ENCODE results near the gene CD164.
"Not testable (repeated sequence)": the region's sequence is repeated elsewhere in the genome, so short reads cannot be mapped to it uniquely, and the experiment has no call there.

Gene CD164

DNA sequence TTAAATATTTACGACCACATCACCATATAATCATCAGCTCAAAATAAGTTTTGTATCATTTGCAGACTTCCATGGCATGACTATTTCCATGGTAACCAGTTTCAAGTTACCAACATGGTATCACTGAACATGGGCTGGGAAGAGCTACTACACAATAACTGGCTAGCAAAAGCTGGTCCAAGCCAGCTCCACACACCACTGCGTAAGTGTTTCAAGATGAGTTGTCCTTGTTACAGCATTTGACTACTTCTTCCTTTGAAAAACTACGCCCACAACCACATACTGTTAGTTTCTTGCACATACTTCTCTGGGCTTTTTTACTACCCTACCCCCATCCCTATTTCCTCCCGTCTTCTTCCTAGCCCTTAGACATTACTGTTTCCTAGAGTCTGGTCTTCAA lies 8.5 kb downstream of the CD164 start:
- ATAC-seq, result peak; percentile 92 to 94

DNA sequence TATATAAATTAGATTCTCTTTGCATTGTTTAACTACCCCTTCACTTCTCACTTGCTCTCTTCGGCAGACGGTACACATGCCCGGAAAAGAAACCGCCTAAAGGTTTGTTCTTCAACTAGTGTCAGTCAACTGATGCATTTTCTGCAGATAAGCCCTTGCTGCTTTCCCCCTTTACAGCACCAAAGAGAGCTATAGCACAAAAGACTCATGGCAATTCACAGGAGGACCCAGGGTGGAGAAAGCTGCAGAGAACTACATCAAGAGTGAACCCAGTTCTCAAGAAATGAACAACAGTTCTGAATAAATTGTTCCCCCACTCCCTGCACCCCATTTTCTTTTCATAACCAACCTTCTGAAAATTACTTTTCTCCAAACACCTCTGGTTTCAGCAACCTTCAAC lies 8.9 kb downstream of the CD164 start:
- no peak for ATAC-seq

DNA sequence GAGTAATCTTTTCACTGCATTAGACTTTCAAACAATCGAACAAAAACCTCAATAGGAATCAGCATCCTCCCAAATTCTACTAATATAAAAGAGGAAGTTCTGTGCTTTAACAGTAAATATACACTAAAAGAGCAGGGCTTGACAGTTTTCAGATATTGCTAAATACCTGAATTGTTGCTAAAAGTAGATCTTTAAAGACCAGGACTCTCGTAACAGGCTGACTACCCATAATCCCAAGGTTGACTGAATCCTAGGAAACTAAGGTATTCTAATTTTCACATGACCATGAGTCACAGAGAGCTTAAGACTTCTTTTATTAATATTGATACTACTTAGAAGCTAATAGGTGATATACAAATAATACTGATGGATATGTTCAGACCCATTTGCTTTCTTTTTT lies 10.1 kb downstream of the CD164 start:
- no peak for ATAC-seq

DNA sequence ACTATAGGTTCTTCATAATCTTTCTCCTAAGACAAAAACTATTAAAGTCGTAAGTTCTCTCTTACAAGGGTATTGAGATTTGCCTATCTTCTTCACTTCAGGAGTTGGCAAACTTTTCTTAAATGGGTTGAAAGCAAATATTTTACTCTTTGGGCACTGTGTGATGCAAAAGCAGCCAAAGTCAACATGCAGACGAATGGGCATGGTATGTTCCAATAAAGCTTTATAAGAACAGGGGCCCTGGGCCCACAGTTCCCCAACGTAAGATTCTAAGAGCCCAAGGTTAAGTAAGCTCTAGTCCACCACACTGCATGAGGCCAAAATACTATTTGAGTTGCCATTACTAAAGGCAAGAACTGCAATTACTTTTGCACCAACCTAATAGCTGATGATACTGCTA lies 11.5 kb downstream of the CD164 start:
- ATAC-seq, result no peak

DNA sequence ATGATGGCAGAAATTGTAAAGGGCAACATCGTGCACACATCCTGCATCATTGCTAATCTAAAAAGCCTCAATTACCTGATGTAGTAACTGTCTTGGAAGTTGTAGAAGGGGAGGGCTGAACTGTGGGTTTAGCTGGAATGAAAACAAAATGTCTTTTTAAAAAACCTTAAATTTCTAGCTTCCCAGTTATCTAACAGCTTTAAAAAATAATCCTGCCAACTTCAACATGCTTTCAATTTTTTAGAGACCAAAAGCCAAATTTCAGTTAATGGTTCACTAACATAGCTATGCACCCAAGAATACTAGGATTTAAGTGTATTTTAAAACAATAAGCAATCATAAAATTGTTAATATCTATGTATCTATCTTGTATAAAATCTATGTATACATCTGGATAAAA lies 11.9 kb downstream of the CD164 start:
- no peak for ATAC-seq

DNA sequence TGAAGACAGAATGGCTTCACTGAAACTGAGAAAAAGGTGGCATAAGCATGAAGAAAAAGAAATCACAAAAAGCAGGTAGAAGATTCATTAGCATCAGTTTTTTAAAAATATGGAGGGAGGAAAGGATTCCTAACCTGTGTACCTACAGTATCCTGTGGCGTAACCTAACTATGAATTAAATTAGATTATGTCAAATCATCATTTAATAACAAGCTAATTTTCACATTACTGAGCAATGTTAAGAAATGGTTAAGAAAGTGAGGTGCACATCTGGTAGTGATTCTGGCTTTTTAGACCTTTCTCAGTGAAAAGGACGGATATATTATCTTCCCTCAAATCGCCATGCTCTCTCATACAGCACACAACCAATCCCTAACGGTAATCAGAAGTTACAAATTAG lies 12.5 kb downstream of the CD164 start:
- no peak for ATAC-seq

DNA sequence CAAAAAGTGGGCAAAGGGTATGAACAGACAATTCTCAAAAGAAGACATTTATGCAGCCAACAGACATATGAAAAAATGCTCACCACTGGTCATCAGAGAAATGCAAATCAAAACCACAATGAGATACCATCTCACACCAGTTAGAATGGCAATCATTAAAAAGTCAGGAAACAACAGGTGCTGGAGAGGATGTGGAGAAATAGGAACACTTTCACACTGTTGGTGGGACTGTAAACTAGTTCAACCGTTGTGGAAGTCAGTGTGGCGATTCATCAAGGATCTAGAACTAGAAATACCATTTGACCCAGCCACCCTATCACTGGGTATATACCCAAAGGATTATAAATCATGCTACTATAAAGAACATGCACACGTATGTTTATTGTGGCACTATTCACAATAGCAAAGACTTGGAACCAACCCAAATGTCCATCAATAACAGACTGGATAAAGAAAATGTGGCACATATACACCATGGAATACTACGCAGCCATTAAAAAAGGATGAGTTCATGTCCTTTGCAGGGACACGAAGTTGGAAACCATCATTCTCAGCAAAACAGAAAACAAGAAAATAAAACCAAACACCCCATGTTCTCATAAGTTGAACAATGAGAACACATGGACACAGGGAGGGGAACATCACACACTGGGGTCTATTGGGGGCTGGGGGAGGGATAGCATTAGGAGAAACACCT lies 17.7 kb downstream of the CD164 start:
- ATAC-seq, result not testable (repeated sequence)

DNA sequence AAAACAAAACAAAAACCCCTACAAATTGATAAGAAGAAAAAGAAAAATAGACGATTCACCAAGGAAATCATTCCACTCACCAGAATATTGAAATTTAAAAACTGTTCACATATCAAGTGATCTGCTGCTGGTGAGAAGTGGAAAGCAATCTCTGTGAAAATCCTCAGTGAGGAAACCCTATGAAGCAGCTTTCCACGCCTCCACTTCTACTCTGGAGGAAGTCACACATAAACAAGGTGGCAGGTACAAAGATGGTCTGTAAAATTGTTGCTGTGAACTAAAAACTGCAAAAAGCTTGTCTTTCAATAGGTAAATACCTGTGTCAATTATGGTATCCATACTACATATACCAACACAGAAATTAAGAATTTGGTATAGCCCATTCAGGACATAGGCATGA lies 18.5 kb downstream of the CD164 start:
- ATAC-seq, result no peak

DNA sequence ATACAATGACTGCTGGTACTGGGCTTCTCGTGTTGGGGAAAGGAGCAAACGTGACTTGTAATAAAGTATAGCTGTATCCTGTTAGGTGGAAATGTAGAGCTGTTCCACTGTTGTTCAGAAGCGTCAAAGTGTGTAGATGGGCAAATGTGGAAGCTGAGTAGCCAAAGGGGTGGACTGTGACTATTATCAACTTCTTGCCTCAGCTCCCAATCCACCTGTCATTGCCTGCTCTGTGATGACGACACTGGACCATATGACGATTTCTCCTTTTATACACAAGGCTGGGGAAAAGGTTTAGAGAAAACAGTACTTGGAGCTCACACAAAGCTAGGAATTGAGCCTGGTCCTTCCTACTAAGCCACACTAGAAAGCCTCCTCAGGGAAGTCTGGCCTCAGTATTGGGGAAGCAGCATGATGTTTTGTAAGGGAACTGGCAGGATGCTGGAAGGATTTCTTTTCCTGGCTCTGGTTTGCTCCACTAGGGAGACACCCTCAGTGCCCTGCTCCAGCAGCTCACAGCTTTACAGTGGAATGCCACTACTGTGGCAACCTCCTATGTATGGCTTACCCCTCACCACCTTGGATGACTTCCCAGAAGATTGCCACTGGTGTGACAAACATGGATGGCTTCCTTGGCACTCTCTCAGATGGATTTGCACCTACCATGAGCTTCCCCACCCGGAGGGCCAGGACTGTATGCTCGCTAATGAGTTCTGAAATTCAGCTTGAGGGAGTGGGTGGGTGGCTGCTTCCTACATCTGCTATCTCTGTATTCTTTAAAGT lies 20.0 kb downstream of the CD164 start:
- no peak for ATAC-seq

DNA sequence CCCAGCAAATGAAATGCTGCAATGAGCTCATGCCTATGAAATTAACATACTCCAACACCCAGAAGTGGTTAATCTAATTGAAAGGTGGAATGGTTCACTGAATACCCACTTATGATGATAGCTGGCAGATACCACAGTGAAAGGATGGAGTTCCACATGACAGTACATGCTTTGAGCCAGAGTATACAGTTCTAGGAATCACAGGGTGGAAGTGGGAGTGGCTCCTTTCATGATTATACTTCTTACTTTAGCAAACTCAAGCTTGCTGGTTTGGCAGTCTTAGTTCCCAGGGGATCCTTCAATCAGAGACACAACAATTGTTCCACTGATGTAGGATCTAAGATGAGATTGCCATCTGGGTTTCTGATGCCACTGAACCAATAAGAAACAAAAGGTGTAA lies 21.5 kb downstream of the CD164 start:
- no peak for ATAC-seq

DNA sequence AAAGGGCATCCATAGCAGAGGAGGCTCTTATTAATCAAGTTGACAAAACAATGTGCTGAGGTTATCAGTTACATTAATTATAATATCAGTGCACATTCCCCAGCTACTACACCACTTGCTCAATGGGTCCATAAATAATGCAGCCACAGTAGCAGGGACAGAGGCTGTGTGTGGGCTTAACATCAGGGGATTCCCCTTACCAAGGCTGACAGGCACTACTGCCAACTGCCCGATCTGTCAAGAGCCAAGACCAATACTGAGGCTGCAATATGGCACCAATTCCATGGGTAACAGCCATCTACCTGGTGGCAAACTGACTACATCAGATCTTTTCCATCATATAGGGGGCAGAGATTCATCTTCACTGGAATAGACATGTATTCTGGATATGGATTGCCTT lies 22.0 kb downstream of the CD164 start:
- ATAC-seq, result no peak

DNA sequence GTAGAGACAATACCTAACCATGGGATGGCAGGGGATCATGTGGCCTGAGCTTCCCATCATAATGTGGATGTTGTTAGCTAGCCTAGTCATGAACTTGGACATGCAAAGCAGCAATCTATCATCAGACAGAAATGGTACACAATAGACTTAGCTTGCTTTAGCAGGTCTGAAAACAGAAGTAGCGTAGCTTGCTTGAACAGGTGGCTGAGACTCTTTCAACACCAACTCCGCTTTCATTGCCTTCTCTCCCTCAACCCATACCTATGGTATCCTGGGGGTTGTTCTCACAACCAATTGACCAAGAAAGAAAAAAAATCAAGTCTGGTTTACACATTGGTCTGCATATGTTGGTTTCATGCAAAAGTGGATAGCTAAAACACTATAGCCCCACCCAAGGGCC lies 23.0 kb downstream of the CD164 start:
- no peak for ATAC-seq

DNA sequence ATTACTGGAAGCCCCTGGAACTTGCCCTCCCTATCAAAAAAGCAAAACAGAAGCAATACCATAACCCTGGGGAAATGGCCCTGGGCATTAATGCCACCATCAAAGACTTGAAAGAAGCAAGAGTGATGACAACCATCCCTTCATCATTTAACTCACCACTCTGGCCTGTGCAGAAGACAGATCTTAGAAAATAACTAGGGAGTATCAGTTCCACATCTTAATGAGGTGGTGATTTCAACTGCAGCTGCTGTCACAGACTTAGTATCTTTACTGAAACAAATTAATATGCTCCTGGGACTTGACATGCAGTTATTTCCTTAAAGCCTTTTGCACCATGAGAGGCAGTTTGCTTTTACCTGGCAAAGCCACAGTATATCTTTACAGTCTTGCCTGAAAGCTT lies 24.1 kb downstream of the CD164 start:
- ATAC-seq, result no peak

DNA sequence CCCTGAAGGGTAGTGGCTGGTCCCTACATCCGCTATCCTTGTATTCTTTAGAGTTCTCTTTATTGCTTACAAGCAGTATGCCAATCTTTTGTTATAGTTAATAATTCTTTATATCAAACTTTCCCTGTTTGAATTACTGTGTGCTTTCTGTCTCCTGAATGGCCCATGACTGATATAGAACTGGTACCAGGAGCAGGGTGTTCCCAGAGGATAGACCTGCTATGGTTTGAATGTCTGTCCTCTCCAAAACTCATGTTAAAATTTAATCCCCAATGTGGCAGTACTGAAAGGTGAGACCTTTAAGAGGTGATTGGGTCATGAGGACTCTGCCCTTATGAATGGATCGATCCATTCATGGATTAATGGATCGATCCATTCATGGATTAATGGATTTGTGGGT lies 26.0 kb downstream of the CD164 start:
- no peak for ATAC-seq

DNA sequence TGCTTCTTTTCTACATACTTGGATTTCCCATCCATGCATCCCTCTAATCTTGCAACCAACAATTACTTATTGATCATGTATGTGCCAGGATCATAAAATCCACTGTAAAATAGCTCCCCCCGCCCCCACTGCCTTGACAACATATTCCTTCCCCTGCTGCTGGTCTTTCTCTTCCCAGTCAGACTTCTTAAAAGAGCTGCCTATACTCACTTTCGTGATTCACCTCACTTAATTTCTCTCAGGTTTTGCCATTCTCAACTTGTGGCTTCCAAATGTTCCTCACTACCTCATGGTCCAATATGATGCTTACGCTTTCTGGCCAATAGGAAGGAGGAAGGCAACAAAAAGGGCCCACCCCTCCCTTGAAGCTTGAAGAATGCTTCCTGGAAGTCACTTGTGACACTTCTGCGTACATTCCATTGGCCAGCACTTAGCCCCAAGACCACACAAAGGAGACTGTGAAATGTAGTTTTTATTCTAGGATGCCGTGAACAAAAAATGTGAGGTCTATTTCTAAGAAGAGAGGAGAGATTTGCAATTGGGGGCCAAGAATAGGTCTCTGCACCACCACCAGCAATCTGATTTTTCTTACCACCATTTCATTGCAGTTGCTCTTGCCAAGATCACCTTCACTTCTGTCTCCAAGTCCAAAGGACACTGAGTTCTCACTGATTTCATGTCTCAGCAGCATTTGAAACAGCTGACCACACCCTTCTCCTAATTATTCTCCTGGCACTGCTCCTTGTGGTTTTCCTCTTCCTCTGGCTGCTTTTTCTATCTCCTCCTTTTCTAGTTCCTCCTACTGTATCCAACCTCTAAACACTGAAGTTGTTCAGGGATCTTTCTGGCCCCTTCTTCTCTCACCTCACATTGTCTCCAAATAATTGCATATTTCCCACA lies 30.8 kb downstream of the CD164 start:
- ATAC-seq, result no peak

DNA sequence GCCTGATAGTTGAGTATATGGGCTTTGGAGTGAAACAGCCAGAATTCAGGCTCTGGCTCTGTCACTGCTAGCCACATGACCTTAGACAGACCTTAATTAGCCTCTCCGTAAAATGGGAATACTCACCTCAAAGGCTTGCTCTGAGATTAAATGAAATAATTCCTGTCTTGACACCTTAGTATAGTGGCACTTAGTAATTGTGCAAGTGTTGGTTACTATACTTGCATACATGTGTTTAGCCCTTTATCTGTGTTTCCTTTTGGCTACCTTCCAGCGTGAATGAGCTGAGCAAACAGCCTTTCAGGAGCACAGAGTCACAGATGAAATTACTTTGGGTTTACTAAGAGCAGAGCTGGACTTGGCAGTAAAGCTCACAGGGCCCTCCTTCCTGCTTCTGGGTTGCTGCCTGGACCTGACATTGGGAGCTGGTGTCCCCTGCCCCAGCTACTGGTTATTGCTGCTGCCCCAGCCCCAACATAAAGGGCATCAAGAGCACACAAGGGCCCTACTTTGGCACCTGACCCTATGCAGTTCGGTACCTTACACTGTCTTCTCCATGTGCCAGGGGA lies 32.8 kb downstream of the CD164 start:
- no peak for ATAC-seq

DNA sequence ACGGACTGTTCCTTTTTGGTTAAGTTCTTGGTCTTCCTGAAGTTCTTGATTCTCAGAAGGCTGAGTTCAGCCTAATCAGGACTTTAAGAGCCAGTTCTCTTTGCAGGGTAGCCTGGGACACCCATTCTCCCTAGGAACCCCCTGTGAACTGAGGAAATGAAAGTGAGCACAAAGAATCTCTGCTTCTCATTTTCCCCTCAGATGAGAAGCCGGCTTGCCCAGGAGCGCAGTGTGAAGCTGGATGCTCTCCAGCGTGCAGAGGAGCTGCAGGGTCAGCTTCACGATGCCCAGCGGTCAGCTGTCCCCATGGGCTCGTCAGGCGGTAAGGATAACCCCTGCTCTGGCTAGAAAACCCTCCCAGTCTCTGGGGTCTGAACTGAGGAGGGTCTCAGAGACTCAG lies 34.0 kb downstream of the CD164 start:
- ATAC-seq, result no peak

DNA sequence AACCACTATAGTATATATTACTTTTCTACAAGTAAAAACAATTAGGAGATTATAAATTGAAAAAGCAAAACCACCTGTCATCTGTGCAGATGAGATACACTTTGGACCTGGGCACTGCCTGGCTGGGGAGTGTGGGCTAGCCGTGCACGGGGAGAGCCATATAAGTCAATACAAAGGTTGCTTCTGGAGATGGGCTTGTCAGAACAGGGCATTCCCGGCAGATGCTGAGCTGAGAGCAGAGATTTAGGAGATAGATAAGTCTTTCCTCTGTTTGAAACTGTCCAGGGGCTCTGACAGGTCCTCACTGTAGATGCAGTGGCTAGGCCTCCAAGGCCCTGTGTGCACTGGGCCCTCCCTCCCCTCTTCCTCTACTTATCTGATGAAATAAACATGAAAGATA lies 34.5 kb downstream of the CD164 start:
- ATAC-seq, result no peak

DNA sequence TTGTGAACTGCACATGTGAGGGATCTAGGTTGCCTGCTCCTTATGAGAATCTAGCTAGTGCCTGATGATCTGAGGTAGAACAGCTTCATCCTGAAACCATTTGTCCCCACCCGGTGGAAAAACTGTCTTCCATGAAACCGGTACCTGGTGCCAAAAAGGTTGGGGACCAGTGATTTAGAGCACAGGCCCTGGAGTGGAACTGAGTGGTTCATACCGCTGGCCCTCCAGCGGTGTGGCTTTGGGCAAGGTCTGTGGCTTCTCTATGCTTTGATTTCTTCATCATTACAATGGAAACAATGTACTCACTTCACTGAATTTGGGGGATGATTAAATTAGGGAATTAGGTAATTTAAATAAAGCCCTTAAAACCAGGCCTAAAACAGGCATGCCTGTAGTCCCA lies 36.3 kb downstream of the CD164 start:
- no peak for ATAC-seq

DNA sequence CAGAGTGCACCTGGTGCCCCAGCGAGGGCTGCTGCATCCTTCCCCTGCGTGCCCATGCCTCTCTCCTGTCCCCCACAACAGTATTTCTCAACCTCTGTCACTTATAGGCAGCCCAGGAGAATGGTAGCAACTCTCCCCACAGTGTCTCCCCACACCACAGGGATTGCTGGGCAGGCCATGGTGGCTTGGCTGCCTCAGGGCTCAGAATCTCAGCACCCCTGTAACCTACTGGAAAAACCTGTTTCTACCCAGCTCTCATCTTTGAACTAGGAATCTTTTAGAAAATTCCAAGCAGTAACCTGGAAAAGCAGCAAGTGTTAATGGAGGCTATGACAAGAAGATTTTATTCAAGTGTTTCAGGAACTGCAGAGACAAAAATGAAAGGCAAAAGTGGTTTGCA lies 38.0 kb downstream of the CD164 start:
- ATAC-seq, result no peak

DNA sequence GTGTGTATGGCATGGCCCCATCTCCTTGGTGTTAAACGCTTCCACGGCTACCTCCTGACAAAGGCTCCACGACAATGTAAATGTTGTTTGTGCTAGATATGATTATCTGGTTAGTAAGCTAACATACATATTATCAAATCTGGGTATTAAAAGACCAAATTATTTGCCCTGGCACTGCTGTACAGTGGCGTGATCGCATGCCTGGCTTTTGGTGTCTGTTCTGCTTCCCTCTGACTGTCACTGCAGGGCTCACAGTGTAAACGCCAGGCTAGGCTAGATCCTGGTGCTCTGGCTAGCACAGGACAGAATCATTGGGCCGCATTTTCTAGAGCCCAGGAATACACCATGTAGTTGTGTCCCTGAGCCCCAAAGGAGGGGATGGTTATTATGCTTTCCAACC lies 38.7 kb downstream of the CD164 start:
- ATAC-seq, result no peak

DNA sequence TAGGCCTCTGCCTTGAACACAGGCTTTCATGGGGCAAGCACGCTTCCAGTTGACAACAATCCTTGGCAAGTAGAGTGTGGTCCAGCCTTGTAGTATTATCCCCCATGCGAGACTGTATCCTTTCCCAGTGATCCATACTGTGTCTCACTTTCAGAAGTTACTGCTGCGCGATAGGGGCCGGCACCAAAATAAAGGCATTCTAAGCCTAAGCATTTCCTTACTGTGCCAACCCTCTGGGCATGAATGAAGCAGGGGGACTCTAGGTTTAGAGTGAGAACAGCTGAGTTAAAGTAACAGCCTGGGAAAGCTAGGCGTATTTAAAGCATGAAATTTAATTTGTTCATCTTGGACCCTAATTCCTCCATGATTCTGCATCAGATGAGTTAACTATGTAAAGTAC lies 39.4 kb downstream of the CD164 start:
- no peak for ATAC-seq

DNA sequence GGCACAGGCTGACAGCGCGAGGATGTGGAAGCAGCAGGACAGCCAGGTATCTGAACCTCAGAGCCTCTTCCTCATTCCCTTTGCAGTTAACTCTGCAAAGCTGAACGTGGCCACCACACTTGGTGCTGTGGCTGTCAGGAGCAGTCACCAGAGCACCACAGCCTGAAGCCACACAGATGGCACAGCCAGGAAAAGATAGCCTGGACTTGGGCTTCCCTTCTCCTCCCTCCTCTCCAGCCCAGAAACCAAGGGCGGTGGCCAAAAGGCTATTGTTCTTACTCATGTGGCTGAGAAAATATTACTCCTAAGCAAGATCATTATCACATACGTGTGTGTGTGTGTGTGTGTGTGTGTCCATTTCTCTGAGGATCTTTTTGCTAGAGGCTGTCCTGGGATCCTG lies 39.8 kb downstream of the CD164 start:
- ATAC-seq, result no peak

Data from activated CD4-positive, CD25-positive, alpha-beta regulatory T cell treated with anti-CD3 and anti-CD28 coated beads, Interleukin-2, amount 50 U/mL, for 24 hours (primary cell).